Measurements from ENCODE around the gene CCR7.

The CCR7 gene, protein sequence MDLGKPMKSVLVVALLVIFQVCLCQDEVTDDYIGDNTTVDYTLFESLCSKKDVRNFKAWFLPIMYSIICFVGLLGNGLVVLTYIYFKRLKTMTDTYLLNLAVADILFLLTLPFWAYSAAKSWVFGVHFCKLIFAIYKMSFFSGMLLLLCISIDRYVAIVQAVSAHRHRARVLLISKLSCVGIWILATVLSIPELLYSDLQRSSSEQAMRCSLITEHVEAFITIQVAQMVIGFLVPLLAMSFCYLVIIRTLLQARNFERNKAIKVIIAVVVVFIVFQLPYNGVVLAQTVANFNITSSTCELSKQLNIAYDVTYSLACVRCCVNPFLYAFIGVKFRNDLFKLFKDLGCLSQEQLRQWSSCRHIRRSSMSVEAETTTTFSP

DNA sequence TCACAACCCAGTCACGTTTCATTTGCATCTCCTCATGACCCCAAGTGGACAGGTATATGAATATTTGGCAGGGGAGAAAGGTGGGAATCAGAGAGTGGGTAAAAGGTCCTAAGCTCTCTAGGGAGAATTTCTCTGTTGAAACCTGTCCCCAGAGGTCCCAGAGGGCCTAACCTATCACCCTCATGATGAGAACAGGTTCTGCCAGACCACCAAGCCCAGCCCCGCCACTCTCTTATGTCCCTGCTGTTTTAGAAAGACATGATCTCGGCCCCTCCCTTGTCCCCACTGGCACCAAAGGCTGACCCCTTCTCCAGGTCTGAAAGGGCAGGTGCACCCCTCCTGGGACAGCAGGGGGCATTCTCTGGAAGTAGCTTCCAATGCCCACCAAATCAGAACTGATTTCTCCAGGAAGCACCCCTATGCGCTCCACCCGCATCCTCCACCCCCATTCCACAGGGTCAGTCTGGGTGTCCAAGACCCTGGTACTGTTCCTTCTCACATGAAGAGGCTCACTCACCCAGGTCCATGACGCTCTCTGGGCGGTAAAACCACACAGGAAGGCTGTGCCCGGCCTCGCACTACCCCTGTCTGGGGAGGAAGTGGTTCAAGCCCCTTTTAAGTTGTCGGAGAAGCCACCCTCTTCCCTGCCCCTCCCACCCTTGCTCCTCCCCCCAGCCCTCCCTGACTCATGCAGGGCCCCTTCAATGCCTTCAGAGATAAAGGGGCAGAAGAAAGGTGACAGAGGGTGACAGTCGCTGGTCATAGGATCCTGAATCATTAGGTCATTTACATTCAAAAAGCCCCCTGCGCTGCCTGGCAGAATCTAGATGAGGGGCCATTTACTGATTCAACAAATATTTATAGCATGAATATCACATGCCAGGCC is at the start of gene CCR7:
CCR7 (minus strand) TSS at position 590 of the 886 bp plus-strand sequence; CDS start at position 527, 63 bp downstream.
- DNase-seq (ENCODE audit: low read depth in 2 of 2) = peak; percentile 67 to 78

DNA sequence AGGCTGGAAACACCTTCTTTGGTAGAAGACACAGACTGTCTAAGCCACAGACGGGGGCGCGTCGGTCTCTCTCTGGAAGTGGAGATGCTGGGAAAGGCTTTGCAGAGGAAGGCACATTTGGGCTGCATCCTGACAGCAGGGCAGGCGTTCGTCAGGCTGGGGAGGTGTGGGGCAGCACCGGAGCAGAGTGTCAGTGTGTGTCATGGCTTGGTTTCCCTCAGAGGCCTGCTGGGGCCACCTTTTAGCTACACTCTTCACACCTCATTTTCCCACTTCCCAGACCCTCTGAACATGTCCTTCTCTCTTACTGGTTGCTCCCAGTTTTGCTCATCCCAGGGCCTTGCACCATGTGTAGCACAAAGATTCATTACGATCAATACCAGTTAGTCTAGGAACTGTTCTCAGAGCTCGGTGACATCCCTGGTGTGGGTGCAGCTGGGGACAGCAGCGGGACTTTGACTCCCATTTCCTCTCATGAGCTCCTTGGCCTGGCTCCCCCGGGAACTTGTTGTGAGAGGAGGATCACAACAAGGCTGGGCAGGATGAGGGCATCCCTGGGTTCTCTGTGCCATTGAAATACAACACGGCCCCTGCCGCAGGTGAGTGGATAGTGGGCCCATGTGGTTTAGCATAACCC is 49.3 kb upstream of the CCR7 start:
- no peak for DNase-seq (ENCODE audit: low read depth in 2 of 2)

DNA sequence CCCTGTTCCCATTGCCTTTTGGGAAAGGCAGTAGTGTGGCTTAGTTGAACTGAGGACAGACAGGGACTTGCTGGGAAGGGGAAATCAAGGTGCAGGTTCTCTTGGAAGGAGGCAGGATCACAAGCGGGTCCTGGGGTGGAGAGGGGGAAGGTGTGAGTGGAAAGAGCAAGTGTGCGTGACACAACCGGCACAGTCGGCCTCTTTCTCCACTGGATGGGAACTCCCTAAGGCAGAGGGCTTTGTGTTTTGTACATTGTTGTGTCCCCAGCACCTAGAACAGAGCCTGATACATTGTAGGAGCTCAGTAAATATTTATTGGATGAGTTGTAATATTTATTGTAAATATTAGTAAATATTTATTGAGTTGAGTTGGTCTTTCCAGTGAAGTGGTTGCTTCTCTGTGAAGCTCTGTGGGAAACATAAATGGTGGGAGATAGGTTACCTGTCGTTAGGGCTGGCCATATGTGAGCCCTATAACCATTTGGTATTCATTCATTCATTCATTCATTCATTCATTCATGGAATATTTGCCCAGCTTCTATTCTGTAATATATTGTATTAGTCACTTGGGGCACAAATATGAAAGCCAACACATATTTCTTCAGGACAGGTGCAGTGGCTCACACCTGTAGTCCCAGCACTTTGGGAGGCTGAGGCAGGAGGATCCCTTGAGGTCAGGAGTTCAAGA is 48.3 kb upstream of the CCR7 start:
- DNase-seq (ENCODE audit: low read depth in 2 of 2) = no peak

DNA sequence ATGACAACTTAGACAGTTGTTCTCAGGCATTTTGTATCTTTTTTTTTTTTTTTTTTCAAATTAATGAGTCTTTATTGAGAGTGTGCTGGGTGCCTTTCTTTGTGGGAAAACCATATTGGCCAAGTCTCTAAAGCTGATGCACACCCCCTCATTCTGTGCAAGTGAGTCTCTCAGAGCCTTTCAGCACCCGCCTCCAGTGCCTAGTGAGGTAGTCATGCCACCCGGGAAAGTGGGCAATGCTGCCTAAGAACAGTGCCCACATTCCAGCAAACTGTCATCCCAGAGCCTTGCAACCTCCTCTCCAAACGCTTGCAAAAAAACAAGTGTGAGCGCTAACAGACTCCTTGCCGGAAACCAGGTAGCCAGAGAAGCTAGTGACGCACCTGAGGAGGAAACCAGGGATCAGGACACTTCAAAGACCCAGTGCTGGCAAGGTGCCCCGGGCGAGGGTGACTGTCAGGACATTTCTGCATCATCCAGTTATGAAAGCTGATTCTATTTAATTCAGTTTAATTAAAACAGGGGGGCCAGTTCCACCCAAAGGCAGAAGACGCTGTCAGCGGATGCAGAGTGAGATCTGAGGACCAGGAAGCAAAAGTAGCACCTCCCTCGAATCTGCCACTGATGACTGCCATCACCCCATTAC is 47.5 kb upstream of the CCR7 start:
- DNase-seq (ENCODE audit: low read depth in 2 of 2) = peak; percentile 51

DNA sequence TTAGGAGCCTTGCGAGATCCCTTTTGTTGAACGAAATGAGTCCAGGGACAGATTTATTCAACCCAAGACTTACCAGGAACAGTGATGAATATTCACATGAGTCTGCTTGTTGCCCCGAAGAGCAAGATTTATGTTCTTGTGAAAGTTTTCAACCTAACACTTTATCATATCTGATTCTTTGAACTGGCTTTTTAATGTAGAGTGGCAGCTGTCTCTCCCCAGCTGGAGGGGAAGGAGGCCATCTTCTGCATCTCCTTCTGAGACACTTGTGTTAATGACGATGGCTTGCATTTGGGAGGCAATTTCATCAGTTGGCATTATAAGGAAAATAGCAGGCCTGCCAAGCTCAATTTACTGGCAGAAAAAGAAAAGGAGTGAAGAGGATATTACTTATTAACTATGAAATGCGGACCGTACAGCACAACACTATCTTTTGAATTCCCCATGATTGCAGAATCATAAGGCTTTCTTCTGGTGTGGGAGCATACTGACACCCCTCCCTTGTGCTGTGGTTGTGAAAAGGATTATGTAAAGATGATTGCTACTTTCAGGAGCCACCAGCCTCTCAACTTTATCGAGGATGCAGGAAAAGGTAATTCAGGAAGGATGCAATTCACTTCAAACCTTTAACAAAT is 46.7 kb upstream of the CCR7 start:
- no peak for DNase-seq (ENCODE audit: low read depth in 2 of 2)

DNA sequence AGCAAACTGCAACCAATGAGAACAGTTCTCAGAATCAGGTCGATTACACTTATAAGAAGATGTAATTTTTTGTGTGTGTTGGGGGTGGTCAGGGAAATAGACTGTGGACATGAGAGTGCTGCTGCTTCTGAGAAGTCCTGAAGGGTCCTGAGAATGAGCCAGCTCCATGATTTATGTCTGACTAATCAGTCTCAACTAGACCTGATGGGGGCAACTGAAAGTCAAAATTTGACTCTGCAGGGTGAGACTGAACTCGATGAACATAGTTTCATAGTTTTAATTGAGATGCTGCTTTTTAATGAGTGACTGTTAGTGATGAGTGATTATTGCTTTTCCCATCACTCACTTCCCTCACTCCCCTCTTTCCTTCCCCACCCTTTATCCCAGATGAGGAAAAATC is 45.1 kb upstream of the CCR7 start:
- DNase-seq (ENCODE audit: low read depth in 2 of 2) = no peak

DNA sequence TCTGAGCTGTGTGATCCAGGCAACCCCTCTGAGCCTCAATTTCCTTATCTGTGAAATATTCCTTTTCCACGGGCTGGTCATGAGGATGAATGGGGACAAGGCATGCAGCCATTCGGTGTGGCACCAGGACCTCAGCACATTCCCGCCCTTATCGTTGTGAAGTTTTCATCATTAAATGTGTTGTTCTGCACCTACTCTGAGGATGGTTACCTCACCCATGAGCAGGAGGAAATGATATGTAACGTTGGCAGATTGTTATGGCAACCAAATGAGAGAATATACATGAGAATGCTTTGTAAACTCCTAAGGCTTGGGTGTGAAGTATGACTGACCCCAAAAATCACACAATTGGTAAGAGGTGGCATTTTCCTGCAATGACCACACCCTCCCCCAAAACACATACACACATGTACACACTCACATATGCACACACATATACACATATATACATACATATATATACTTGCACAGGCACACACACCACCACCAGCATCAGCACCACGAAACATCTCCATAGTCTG is 42.8 kb upstream of the CCR7 start:
- no peak for DNase-seq (ENCODE audit: low read depth in 2 of 2)

DNA sequence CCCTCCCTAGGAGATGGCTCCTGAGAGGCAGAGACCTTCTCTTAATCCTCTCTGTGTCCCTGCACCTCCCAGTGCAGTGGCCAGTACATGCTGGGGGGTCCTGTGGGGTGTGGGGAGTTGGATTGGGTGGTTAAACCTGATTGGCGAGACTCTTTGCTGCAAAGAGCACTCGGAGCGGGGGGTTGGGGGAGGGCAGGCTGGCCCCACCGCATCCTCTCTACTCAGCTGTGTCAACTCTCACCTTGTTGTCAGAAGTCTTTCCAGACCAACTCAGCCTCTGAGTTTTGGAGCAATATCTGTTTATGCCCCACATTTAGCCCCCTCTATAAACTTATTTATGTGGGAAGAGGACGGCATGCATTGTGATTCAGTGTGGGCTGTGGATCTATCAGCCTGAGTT is 42.4 kb upstream of the CCR7 start:
- no peak for DNase-seq (ENCODE audit: low read depth in 2 of 2)

DNA sequence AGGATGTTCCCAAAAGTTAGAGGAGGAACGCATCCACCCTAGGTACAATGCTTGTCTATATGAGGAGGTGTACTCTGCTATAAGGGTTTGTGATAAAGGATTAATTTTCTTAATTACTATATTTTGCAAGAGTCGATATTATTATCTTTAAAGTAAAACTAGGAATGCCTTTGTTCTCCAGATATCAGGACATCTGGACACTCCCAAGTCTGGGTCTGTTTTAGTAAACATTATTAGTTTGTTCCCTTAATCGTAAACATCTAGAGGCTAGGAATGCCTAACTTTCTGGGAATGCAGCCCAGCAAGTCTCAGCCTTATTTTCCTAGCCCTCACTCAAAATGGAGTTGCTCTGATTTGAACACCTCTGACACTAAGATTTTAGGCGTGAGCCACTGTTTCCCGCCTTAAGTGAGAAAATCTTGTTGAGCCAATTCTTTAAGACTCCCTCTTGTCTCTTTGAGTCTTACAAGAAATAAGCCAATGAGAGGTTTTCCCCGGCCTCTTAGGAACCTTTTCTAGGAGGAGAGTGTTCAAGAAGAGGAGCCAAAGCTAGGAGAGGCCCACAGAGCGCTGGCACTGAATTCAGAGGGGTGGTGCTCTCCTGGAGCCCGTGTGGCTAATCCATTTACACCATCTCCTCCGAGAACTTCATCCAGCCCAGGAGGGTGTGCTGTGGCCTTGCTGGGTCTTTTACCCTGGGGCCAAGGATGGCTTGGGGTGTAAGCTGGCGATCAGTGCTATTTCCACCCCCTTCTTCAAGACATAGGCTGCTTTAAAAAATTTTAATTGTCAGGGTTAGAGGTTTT is 41.5 kb upstream of the CCR7 start:
- DNase-seq (ENCODE audit: low read depth in 2 of 2) = no peak

DNA sequence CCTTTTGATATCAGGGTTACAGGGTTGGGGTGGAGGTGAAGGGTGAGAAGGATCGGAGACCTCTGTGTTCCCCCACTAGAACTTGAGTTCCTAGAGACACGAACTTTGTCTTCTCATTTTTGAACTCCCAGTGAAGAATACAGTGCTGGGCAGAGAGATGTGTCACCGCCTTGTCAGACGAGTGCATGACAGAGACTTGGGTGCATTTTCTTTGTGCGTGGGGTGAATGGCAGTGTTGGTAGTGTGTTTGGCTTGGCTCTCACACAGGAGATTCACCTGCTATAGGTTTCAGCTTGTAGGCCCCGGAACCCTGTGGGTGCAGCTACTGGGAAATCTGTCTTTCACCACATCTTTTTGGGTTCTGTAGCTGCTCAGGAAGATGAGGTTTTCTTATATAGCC is 40.0 kb upstream of the CCR7 start:
- peak; percentile 46 to 69 for DNase-seq (ENCODE audit: low read depth in 2 of 2)

DNA sequence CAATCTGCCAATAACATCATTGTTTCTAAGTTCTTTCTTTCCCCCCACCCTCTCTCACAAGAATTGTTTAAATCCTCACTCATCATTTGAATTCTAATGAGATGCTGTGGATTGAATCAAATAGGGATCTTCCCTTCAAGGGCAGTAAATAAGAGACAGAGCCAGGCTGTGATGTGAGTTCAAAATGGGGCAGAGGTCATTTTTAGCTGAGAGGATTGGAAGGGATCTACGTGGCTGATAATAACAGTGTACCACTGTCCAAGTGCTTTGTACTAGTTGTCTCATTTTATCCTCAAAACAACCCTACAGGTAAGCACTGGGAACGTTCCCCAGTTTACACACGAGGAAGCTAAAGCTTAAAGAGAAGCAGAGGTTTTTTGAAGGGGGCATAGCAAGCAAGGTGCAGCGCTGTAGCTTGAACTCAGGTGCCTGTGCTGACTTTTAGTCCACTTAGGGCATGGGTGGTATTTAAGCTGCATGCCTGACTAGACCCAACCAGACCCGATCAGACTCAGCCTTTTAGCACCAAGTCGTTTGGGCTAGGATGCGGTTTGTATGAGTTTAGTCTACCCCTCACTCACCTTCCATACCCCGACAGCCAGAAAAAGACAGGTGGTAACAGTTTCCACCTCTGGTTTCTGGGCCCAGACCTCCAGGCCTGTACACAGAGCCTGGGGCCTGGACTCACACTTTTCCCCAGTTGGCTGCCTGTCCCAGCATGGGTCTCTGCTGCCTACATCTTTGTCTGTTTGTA is 39.2 kb upstream of the CCR7 start:
- DNase-seq (ENCODE audit: low read depth in 2 of 2) = no peak

DNA sequence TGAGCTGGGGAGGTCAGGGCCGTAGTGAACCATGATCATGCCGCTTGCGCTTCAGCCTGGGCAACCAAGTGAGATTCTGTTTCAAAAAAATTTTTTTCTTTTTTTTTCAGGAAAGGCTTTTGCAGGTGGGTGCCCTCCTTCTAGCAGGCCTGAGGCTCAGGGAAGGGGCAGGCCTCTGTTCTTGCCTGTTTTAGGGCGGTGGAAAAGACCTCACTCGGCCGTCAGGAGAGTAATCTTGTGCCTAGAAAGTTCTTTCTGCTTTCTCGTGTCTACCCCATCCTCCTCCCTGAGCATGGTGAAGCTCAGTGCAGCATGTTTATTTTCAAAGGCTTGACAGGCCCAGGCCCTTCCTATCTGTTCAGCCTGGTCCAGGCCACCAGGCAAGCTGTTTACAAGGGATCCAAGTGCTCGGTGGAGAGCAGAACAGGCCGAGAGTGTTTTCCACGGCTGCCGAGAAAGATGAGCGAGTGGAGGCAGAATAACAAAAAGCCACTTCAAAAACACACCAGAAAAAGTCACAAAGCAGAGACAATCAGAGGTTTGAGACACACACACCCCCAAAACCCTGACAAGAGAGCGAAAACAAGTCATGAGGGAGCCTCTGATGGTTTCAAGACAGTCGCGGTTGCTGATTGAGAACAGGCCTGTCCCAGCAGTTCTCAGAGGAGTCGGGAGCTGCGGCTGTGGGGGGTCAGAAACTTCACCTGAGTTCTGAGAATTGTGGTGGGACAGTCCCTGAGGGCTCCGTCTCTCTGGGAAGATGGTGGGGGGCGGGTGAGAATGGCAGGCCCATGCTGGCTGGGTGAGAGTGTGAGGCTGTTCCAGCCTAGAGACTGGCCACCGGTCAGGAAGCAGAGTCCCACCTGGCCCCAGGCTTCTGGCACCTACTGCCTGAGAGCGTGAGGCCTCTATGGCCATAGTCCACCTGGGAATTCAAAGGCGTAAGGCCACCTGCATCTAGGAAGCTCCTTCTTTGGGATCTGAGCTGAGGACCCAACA is 37.5 kb upstream of the CCR7 start:
- peak; percentile 62 to 76 for DNase-seq (ENCODE audit: low read depth in 2 of 2)

DNA sequence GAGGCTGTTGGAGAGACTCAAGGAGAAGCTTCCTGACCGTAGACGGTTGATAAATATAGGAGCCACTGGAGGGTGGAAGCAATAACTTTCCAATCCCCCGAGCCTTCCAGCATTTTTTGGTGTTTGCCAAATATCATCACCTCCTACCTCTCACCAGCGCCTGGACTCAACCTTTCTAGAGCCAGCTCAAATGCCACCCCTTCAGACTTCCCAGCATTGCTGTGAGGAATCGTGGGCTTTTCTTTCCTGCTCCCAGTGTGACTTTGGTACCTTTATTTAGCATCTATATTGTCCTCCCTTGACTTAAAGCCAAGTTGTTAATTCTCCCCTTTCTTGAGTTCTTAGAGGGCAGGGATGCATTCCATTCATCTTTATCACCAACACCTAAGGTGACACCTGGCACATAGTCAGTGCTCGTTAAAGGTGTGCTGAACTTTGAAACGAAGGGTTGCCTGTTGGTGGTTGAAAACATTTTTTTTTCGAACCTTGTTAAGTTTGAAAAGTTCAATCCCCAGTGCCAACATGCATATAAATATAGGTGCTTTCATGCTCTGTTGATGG is 35.3 kb upstream of the CCR7 start:
- no peak for DNase-seq (ENCODE audit: low read depth in 2 of 2)

DNA sequence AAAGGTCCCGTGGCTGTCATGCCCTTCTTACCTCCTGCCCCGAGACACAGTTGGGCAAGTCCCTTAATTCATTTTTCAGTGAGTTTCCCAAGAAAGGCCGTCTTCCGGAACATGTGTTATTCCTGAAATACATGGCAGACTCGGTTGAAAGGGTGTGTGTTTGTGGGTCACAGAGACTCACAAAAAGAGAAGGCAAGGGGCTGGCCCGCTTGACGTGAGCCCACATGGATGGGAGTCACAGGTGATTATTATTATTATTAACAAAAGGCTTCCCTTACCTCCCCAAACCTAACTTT is 34.1 kb upstream of the CCR7 start:
- DNase-seq (ENCODE audit: low read depth in 2 of 2) = no peak

DNA sequence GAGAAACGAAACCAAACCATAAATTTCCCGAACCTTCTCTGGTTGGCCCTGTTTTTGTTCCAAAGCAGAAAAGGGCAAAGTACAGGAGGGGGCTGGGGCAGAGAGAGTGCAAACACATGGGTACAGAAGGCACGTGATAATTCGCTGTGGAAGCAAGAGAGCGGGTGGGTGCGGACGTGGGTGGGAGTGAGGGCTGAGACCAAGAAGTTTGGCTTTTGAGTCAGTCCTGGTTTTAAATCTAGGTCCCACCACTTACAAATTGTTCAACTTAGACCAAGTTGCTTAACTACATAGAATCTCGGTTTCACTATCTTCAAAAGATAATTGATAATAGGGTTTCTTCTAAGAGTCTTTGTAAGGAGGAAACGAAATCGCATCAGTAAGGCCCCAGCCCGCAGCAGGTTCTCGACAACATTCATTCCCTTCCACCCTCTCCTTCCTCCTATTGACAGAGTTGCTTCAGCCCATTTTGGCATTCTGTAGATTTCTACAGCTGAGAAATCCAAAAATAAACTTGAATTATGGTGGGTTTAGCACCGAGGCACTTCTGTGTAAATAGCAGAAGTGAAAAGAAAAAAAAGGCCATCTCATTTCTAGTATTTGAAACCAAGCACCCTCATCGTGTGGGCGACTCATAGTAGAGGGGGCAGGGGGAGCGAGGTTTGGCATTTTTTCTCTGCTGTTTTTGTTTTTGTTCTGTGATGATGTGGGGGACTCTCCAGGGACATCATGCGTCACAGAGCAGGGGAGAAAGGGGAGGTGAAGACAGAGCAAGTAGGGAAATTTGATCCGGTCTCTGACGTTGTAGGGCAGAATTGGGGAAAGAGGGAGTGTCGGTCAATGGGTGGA is 33.6 kb upstream of the CCR7 start:
- DNase-seq (ENCODE audit: low read depth in 2 of 2) = peak; percentile 66 to 86

DNA sequence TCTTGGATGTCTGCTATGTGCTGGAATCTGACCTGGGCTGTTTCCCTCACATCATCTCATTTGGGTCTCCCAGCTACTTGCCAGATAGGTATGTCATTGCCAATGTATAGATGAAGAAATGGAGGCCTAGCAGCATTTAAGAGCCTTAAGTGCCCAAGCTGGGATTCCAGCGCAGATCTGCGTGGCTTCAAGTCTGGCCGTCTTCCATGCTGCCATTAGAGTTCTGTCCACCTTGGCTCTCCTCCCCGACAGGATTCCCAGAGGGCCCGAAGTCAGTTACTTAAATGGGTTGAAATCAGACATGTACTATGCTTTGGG is 33.0 kb upstream of the CCR7 start:
- no peak for DNase-seq (ENCODE audit: low read depth in 2 of 2)

All from stimulated activated CD4-positive, alpha-beta T cell treated with anti-CD3 and anti-CD28 coated beads, Interleukin-4, amount 100 ng/mL, for 48 hours (primary cell).